DMS153 treated with DMSO at 0.1 percent for 48 hours (cell line): ENCODE data around the gene STK32B.

ENCODE experiments used
- DNase-seq: peaks from one replicate; lab custom pipeline; 2025; ENCODE audit not compliant: unreplicated experiment; lab: John Stamatoyannopoulos, UW

Gene STK32B

DNA sequence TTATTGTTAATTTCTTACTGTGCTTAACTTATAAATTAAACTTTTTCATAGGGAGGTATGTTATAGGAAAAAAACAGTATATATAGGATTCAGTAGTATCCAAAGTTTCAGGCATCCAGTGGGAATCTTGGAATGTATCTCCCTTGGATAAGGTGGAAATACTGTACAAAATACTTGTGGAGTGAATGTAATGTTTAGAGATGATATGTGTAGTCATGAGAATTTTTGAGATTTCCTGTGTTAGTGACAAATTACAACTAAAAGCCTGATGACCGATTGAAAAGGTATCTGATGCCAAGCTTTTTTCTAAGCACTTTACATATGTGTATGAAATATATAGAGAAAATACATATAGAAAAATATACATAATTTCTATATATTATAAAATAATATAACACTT is 69.2 kb downstream of the STK32B start:
- no peak for DNase-seq

DNA sequence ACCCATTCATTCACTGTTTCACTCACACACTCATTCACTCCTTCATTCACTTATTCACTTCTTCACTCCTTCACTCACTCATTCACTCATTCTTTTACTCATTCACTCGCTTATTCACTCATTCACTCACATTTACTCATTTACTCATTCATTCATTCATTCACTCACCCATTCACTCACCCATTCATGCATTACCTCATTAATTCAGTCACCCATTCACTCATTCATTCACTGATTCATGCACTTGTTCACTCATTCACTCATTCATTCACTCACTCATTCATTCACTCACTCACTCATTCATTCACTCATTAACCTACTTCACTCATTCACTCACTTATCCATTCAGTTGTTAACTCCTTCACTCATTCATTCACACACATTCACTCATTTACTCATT is 70.8 kb downstream of the STK32B start:
- no peak for DNase-seq

DNA sequence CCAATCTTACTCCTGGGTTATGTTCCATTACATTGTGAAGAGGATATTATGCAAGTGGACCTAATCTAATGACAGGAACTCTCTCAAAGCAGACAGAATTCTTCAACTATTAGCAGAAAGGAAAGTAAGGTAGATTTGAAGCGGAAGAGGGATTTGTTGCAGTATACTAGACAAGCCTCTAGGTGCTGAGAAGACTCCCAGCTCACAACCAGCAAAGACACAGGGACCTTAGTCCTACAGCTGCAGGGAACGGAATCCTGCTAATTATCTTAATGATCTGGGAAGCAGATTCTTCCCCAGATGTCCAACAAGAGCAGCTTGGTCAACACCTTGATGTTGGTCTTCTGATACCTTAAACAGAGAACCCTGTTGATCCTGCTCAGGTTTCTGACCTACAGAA is 73.6 kb downstream of the STK32B start:
- DNase-seq, result no peak

DNA sequence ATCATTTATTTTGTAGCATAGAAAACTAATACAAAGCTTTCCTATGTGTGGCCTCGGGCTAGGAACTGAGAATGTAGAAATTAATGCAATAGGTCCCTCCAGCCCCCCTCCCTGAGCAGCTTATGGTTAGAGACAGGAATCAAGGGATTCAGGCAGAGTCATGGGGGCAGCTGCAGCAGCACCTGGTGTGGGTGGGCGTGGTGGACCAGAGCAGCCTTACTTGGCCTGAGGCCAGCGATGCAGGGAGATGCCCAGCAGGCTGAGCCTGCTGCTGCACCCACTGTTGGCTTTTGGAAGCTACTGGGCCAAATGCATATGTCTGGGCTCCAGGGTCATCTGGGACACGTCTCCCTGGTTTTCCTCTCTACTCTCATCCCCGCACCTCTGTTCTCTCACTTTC is 74.0 kb downstream of the STK32B start:
- DNase-seq, result no peak

DNA sequence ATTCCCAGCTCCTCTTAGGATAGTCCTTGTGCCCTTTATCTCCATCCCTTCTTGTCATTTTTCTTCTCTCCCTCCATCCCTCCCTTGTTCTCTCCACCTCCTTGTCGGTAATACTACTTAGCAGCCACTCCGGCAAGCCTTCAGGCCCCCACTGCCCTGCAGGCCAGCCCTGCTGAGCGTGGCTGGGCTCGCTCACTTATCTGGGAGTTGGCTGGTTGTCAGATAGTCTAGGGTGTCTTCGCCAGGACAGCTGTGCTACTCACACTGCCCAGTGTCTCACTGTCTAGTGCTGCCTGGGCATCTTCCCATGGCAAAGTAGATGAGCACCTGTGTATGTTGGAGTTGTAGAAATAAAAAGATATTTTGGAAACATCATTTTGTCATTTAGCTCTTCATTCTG is 75.0 kb downstream of the STK32B start:
- no peak for DNase-seq

DNA sequence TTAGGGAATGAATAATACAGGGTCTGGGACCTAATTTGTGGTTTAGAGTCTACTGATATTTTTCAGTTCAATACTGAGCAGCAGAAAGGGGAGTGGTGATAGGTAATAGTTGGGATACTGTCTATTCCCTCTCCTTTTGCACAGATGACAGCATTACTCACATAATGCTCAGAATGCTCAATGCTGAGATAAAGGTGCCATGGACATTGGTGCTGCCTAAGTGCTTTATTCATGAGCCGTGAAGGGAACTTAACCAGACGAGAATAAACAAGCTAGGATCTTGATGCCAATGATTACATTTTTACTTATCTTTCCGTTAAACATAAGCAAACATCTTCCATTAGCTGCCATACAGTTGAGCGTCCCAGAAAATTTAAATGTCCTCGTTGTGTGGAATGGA is 75.6 kb downstream of the STK32B start:
- no peak for DNase-seq

DNA sequence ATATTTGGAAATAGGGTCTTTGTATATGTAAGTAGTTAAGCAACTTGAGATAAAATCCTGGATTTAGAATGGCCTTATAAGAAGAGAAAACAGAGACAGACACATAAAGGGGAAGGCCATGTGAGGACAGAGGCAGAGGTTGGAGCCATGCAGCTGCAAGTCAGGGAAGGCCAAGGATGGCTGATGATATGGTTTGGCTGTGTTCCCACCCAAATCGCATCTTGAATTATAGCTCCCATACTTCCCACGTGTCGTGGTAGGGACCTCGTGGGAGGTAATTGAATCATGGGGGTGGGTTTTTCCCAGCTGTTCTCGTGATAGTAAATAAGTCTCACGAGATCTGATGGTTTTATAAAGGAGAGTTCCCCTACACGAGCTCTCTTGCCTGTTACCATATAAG is 76.3 kb downstream of the STK32B start:
- no peak for DNase-seq

DNA sequence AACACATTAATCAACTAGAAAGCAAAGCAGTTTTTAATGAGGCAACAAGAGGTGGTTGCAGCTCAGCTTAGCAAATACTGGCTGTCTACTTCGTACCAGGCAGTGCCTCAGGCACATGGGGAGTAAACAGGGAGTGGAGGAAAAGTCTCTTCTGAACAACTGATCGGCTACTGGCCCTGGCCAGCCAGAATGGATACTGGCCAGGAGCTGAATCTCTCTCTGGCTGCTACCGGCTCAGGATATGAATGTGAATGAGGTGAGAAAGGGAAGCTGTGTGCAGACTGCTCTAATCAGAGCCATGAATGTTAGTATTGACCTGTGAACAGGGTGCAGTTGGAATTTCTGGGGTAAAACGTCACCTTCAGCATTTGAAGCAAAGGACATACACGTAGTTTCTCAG is 77.3 kb downstream of the STK32B start:
- no peak for DNase-seq

DNA sequence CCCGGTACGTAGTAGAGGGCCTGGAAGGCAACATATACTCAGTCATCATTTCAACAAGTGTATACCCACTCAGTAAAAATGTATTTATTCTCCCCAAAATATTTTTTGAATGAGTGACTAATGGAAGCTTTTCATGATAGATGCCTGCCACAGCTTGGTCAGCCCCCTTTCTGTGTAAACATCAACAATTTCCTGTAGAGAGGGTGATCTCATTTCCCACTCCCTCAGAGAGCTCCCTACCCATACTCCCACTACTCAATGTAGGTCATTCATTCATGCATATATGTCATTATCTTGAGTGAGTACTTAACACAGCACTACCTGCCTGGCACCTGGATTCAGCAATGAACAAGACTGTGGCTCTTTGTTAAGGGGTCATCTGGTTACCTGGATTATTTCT is 81.9 kb downstream of the STK32B start:
- no peak for DNase-seq

DNA sequence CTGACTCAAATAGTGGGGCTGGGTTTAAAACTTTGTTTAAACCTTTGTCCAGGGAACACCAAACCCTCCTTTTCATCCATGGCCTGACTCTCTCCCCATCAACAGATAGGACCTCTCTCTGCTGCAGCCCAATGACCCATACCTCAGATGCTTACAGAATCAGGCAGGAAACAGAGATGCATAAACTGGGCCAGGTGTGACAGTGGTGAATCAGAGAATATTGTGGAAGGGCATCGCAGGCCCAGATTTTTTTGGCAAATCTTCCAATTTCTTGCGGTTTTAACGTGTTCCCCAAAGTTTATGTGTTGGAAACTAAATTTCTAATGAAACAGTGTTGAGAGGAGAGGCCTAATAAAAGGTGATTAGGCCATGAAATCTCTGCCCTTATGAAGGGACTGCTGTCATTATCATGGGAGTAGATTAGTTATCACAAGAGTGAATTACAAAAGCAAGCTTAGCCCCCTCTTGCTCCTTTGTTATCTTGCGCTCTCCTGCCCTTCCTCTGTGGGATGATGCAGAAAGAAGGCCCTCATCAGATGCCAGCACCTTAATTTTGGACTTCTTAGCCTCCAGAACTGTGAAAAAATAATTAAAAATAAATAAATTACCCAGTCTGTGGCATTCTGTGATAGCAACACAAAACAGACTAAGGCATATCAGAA is 82.8 kb downstream of the STK32B start:
- DNase-seq, result no peak

DNA sequence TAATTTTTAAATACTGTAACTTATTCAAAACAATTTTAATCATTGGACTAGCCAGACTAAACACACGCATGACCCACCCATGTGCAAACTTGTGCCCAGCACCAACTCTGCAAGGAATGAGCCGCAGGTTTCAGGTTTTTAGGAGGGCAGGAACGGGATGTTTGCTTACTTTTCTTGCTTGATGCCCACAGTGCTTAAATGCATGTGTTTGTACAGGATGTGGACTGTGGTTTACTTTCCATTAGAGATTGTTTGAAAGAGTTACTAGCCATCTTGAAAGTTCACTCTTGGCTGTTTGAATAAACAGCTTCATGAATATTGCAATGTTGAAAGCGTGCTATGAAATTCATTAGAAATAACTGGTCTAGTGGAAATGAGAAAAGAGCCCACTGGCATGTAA is 83.3 kb downstream of the STK32B start:
- DNase-seq, result no peak

DNA sequence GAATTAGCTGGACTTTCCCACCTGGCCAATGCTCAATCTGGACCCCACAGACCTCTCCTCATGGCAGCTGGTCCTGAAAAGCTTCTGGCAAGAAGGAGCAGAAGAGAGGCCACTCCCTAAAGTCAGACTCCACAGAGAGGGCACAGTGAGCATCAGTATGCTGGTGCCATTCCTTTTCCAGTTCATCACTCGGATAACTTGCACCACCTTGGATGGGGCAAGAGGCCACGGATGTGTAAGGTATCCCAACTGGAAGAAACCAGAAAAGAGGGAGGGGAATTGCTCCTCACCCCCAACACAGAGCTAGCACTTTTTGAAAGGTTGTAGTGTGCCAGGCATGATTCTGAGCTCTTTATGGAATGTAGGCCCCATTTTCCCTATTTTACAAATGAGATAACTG is 85.9 kb downstream of the STK32B start:
- no peak for DNase-seq

DNA sequence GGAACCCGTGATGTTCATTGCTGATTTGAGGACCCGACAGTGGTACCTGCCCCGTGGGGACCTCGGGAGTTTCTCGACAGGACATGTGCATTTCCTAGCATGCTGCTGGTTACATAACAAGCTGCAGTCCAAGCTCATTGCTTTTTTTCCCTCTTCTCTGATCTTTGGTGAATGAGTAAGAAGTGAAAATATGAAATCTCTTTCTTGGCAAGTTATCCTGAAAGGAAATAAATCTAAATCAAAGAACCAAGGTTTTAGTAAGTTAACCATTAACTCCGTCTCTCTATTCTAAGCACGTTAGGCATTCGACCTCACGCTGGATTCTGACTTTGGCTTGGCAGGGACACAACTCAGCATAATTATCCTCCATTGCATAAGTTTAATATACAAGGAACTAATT is 86.6 kb downstream of the STK32B start:
- no peak for DNase-seq

DNA sequence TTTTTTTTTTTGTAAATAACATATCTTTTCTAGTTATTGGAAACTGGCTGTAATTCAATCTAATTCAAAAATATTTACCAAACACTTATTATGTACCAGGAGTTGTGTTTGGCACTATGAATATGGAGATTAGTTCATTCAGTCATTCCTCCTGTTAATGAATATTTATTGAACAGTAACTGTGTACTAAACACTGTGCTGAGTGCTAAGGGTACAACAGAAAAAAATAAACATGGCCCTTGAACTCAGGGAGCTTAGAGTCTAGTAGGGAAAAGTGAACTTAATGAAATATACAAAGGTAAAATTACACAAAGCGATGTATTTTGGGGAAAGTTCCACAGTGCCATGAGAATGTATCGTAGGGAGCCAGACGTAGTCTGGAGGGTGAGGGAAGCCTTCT is 87.1 kb downstream of the STK32B start:
- no peak for DNase-seq

DNA sequence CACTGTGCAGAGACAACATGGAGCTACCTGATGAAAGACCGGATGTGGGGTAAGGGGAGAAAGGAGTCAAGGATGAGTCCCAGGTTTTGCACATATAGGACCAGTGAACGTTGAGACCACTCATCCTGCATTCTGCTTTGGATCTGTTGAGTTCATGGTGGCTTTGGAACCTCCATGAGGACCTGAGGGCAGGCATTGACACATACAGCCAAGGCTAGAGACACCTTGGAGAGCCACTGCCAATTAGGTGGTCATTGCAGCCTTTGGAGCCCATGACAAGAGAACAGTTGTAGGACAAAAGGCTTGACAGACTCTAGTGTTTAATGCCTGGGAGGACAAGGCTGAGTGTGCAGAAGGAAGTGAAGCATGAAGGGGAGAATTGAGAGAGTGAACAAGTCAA is 87.9 kb downstream of the STK32B start:
- DNase-seq, result no peak

DNA sequence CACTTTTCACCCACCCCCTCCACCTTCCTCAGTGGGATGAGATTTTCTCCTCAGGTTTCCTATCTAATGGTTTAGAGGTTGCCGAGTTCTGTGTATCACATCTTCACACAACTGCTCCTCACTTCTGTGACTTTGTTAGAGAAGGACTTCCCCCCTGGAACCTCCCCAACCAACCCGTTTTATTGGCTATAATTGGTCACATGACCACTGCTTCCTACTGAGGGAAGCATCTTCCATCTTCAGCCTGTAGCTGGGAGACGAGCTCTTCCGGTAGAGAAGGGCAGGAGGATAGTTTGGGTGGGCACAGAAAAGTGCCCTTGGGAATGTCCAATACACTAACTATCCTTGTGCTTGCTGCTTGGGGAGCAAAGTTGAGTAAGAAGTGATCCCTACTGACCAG is 90.5 kb downstream of the STK32B start:
- DNase-seq, result no peak

DNA sequence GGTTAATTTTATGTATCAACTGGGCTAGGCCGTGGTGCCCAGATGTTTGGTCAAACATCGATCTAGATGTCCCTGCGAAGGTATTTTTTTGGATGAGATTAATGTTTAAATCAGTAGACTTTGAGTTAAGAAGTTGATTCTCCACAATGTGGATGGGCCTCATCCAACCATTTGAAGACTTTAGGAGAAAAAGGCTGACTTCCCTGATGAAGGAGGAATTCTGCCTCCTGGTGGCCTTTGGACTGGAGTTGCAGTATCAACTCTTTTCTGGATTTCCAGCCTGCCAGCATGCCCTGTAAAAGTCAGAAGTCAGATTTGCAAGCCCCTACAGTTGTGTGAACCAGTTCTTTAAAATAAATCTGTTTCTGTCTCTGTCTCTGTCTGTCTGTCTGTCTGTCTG is 91.4 kb downstream of the STK32B start:
- DNase-seq, result no peak

DNA sequence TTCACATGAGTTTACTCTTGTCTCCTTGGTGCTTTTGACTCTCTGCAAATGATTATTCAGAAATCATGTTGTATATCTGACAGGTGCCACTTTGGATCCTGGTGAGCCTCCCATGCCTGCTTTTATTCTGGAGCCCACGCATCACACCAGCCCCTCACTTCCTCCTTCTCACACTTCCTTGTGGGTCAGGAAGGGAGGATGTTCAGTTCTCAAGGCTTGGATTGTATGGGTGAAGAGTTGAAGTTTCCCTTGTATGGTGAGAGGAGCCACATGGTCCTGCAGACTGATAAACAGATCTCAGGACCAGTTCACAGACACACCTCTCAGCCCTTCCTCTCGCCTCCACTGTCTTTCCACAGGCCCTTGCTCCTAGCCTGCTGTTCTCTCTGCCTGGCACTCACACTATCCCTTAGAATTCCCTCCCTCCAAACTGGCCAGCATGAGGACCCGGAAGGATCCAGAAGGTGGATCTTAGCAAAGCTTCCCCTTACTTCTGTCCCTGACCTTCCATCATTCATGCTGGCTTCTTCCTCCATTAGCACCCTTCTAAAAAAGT is 92.1 kb downstream of the STK32B start:
- DNase-seq, result no peak

DNA sequence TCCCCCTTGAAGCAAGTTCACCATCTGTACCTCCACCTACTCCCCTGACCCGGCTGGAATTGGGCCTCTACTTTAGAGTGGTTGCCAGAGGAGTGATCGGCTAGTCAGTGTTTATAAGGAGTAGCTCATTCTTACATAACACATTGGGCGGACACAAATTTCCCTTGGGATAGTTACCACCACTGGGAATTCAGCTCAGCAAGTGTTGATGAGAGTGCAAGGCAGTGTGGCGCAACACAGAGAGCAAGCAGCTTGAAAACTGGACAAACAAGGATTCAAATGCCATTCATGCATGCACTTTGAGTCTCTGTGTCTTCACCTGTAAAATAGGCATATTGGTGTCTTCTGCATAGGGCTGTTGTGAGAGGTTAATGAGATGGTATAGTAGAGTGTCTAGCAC is 92.7 kb downstream of the STK32B start:
- DNase-seq, result no peak

DNA sequence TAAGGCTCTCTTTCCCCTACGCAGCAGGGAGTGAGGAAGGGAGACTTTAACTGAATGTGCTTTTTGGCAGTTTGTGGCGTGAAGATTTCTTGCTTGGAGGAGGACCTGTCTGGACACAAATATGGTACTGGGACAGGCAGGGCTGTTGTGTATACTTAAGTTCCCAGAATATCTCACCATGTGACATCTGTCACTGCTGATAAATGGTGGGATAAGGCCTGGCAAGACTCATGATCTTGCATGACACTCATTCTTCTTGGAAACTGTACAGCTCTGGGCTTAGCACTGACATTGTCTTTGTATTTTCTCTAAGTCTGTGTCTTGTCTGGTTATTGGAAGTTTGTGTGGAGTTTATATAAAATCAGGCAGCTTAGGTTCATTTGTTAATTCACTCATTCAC is 93.1 kb downstream of the STK32B start:
- DNase-seq, result no peak

DNA sequence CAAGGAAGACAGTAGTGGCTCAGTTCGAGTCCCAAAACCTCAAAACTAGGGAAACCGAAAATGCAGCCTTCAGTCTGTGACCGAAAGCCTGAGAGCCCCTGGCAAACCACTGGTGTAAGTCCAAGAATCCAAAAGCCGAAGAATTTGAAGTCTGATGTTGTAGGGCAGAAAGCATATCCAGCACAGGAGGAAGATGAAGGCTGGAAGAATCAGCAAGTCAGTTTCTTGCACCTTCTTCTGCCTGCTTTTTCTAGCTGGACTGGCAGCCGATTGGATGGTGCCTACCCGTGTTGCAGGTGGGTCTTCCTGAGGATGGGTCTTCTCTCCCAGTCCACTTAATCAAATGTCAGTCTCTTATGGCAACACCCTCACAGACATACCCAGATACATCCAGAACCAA is 95.0 kb downstream of the STK32B start:
- no peak for DNase-seq

DNA sequence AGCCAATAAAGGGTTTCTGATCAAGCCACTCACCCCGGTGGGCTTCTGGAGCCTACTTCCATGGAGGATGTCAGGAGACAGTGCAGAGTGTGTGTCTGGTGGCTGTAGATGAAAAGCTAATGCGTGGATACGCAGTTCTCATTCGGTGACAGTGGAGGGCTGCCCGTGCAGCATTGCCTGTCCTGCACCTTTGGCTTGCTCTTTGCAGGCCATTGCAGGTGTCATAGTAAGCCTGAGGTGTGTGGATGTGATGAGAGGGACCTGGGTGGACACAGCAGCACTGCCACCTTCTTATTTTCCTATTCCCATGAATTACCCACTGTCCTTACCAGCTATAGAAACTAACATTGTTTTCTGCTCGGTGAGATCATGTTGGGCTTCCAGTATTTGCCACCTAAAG is 101.2 kb downstream of the STK32B start:
- no peak for DNase-seq

DNA sequence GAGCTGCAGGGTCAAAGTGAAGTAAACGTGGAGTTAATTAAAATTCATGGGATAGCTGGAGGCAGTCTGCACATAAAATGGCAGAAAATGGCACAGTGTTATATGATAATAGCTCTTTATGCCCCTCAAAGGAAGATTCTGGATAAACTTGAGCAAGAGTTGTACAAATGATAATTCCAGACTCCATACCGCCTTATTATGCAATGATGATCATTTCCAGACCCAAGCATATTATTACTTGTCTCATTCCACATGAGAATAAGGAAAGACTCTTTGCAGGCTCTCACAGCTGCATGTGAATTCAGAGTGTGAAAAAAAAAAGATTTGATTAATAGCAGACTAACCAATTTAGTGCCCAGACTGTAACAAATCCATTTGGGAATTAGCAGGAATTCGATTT is 105.4 kb downstream of the STK32B start:
- DNase-seq, result no peak
